Glomerular visceral epithelial cell (primary cell): ENCODE results near the gene GUF1.
"Not testable (repeated sequence)": the region's sequence is repeated elsewhere in the genome, so short reads cannot be mapped to it uniquely, and the experiment has no call there.

Experiments used
- DNase-seq: peaks from one replicate; pipeline ENCODE4 v3.0.0-alpha.2; 2016; ENCODE audit errors: extremely low spot score

The GUF1 gene

DNA sequence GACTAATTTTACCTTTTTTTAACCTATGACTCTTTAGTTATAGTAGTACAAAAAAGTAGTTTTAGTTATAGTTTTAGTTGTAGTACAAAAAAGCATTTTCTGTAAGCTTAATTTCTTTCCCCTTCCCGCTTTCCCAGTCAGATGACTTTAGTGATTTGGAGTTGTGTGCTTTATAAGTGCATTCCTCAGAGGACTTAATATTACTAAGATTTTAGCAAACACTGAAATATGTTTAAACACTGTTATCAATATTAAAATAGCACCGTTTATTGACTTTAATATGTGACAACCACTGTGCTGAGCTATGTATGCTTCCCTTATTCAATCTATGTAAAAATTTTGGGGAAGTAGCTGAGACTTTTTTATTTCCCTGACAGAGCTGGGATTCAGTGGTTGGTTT lies 22.8 kb downstream of the GUF1 start:
- DNase-seq: no peak

DNA sequence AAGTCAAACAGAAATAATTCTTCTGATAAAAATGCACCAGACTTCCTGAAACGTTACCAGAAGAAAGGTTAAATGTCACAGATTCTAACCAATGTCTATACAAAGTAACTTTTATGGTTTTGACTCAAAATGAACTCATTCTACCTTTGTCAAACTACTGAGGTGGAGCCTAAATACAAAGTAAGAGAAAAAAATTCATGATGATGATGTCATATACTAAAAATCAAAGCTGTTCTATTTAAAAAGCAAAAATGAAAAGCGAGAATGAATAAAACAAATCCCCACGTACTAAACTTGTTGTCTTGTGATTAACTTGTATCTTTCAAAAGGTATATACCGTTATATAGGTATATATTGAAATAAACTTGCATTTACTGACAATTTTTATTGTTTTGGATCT lies 26.5 kb downstream of the GUF1 start:
- no peak for DNase-seq

DNA sequence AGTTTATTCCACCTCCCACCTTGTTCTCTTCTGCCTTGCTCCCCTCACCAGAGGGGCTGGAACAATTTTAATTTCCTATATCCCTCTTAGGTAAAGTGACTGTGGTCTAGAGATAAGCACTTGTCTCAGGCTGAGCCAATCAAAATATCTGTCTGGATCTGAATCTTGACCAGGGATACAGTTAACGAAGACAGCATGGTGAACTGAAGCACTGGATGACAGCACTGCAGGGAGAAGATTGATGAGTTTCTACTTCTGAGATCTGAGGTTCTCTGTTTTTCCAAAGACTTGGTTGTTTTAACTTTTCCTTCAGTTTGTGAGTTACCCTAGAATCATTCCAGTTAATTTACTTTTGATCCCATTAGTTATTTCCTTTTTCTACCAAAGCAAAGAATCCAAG lies 34.9 kb downstream of the GUF1 start:
- DNase-seq: no peak

DNA sequence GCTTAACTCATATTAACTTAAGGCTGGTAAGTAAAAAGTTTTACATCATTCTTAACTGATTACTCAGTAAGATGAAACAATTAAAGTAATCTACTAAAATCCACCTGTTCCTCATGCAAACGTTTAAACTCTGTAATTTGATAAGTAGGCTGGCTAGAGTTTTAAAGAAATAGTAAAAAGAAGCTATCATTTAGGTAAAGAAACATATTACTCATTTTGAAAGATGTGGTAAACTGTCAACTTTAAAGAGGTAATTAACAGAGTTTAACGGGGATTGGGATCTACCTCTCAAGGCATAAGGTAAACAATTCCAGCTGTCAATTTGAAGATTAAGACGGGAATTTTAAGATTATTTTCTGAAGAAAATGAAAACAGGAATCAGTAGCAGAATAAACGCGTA lies 38.4 kb downstream of the GUF1 start:
- DNase-seq: no peak

DNA sequence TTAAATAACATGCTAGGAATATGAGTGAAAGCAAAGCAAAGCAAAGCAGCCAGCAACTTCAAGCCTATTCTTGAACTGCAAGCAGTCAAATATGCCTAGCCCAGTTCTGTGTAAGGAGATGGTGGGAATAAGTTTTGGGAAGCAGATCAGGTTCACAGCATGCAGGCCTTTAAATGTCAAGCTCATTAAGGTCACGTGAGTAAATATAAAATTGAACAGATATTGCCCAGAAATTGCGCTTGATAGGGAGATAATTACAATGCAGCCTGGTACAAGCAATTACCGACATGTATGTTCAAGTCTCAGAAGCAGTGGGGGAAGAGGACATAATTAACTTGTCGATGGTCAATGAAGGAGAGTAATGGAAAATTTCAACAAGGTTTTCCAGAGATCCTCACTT lies 42.2 kb downstream of the GUF1 start:
- no peak for DNase-seq

DNA sequence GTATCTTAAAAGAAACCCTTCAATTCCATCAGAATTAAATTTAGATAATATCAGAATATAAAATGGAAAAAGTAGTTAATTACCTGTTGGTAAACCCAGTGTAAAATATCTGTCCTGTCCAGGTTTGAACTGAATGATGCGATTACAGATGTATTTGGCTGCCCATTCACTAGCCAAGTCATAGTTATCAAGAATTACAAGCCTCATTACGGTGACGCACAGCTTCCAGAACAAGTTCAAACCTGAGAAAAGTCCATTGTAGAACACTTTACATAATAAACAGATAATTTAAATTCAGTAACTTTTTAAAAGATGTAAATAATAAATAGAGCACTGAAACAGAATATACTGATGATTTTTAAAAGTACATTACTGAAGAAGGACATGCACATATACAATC lies 43.8 kb downstream of the GUF1 start:
- no peak for DNase-seq

DNA sequence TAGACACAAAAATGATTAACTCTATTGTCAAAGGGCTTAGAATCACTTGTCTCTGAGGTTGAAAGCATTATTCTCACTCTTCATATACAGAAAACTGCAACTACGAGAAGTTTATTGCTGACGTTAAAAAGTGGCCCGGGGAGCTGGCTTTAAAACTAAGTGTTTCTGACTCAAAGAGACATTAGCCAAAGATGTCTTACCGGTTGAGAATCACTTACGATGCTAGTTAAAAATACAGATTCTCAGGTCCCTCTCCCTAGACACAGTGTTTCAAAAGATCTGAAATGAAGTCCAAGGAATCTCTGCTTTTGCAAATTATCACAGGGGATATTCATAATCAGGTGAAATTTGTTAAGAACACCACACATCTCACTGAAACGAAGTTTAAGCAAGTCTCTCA lies 46.9 kb downstream of the GUF1 start:
- DNase-seq: peak; percentile 2

DNA sequence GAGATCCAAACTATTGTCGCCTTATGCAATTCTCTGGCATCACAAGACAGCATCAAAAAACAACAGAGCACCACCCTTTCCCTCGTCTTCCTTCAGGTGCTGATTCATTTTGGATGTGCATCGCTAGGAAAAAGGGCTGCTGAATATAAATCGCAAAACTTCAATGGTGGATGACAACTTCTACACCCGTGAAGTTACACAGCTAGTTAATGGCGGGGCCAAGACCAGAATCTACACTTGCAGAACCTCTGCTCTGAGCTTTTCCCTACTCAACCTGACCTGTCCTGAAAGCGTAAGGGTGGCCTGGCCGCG lies 47.5 kb downstream of the GUF1 start:
- DNase-seq: no peak

DNA sequence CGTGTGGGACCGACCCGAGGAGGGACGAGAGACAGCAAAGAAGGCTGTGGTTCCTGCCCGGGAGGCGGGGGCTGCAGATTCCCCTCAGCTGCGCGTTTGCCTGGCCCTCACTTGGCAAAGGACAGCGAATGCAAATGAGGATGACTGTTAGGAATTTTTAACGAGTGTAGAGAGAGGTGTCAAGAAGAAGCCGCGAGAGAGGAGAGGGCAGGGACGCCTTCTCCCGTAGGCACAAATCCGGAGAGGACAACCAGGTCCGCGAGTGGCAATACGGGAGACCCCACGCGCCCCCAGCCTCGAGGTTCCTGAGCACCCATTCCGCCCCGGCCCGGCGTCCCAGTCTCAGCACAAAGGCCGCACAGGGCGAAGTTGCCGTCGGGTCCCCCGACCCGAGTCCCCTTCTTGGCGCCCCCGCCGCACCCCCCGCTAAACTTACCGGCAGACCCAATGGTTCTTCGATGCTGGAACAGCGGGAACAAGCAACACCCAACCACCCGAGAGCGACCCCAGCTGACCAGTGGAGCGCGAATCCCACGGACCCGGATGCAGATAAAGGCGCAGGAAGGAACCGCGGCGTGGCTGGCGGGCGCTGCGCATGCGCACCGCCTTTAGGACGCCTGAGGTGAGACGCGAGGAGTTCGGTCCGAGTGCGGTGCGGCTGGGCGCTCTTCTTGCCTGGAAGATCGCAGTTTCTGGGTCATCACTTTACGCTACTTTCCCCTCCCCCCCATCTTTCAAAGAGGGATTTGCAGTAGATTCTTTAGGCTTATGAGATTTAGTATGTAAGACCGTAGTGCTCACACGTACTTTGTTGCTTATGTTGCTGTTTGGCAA lies 48.0 kb downstream of the GUF1 start, which contains the start of gene GNPDA2:
Gene GNPDA2 (minus strand): TSS at position 519 of the 834 bp plus-strand sequence. CDS start 4,349 bp downstream, outside the sequence.
- DNase-seq: peak; percentile 90

DNA sequence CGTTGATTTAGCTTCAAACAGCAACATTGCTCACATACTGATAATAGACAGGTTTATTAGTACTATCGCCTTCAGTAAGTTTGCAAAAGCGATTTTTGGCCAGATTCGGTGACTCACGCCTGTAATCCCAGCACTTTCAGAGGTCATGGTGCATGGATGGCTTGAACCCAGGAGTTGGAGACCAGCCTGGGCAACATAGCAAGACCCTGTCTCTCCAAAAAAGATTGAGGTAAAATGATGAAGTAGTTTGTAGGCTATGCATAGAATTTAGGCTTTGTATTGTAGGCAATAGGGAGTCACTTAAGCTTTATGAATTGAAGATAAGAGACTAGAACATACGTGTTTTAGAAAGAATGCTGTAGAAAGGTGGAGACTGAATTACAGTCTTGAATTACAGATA lies 49.3 kb downstream of the GUF1 start:
- DNase-seq: no peak

DNA sequence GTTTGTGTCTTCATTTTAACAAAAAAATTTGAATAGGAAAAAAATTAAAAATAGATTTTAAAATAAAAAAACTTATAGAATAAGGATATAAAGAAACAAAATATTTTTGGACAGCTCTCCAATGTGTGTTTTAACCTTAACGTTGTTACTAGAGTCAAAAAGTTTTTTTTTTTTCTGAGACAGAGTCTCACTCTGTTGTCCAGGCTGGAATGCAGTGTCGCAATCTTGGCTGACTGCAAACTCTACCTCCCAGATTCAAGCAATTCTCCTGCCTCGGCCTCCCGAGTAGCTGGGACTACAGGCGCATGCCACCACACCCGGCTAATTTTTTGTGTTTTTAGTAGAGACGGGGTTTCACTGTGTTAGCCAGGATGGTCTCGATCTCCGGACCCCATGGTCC lies 50.5 kb downstream of the GUF1 start:
- DNase-seq: not testable (repeated sequence)

DNA sequence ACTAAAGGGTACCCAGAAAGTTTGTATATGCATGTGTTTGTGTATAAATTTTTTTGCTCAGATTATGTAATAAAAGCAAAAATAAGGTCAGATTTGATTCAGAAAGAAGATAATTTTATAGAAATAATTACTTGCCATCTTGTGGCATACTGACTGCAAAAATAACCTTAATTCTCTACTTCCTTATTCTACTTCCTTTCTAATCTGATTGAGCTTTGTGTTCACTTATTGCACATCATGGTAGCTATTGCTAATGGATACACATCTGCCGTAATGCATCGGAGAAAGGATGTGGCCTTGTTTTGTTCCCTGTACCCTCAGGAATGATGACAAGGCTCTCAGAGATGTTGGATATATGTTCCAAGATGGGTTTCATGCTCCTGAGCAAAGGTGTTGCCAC lies 58.7 kb downstream of the GUF1 start:
- DNase-seq: no peak

DNA sequence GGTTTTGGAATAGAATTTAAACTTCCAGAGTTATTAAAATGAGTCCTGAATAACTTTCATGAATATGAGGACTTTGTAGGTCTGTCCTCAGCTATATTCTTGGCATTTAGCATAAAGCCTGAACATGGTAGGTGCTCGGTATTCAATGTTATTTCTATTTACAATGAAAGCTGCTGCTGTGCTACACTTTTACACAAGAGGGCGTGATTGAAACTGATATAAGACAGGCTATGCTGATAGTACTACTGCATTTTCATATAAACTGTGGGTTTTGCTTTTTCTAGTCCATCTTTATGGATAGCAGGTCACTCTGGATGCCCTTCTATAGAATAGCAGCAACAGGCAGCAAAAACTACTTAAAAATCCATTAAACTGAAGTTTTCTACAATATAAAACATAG lies 60.4 kb downstream of the GUF1 start:
- no peak for DNase-seq

DNA sequence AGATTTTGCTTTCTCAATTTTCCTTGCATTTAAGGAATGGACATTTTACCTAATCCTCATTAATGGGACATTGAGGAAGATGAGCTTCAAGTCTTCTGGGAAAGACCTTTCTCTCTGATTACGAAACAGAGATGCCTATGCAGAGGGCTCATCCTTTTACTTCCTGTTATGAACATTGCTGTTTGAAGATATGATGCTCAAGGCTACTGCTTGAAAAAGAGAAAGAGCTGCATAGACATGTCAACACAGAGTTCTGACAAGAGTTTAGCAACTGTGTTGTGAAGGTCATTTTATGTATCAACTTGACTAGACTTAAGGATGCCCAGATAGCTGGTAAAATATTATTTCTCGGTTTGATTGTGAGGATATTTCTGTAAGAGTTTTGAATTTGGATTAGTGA lies 62.0 kb downstream of the GUF1 start:
- no peak for DNase-seq
